ENCODE results near the gene KRT81. TPM values are rescaled to one million over a fixed set of nuclear protein-coding genes. Genes with fewer than 3 reads are reported as not detected.
A peak's percentile ranks its signal among the peaks of the same experiment; 100 is the strongest.

KRT81 gene
- total RNA-seq, 4 donors from 2014 or later, result not detected

- no peak for DNase-seq
- Histone ChIP-seq H3K9me3 (no peaks in the 10 kb centered on the region), H3K27ac (peak overlapping the region; percentile 74 to 85 (median 84)), H3K36me3 (no peaks in the 10 kb centered on the region), H3K4me3 (no peak overlapping the region), H3K27me3 (peaks cover 0 to 18% (median 0%) of the 10 kb centered on the region in 4 donors), H3K4me1 (peaks cover 20 to 76% (median 33%) of the 10 kb centered on the region in 3 donors)
- intact Hi-C loops (cut with DNase I), result no loop called here
- 40 to 54% methylated on average over 2 to 3 of the region's 3 CpGs for WGBS, 2 donors
- no peak for TF ChIP-seq CTCF (IDR thresholded peaks at IDR 0.05)
- no peak for TF ChIP-seq POLR2A (IDR thresholded peaks at IDR 0.05)
These were observed 46.7 kb downstream of the KRT81 start for GRCh38 chr12:52244615-52244994.

- Histone ChIP-seq H3K4me3 (peak overlapping the region in 1 of 4 donors; percentile 37), H3K36me3 (no peaks in the 10 kb centered on the region), H3K4me1 (peaks cover 20 to 73% (median 29%) of the 10 kb centered on the region in 3 donors), H3K27me3 (peaks cover 0 to 12% (median 0%) of the 10 kb centered on the region in 4 donors), H3K27ac (peak overlapping the region; percentile 74 to 85 (median 84)), H3K9me3 (no peaks in the 10 kb centered on the region)
- intact Hi-C loops (cut with DNase I), result no loop called here
- 17 to 21% methylated on average over 8 to 9 of the region's 12 CpGs for WGBS, 2 donors
- peak; percentile 37 for DNase-seq
- TF ChIP-seq POLR2A (IDR thresholded peaks at IDR 0.05) (no peak), CTCF (IDR thresholded peaks at IDR 0.05) (no peak)
These were observed 47.3 kb downstream of the KRT81 start for GRCh38 chr12:52243856-52244614.

- H3K36me3 ChIP-seq, result no peaks in the 10 kb centered on the region
- WGBS, 2 donors, result 30 to 37% methylated on average over 5 of the region's 5 CpGs
- TF ChIP-seq CTCF (IDR thresholded peaks at IDR 0.05) (no peak), POLR2A (IDR thresholded peaks at IDR 0.05) (no peak)
- DNase-seq, result no peak
- H3K9me3 ChIP-seq, result no peaks in the 10 kb centered on the region
- peaks cover 0 to 5% (median 0%) of the 10 kb centered on the region in 4 donors for H3K27me3 ChIP-seq
- peaks cover 20 to 67% (median 27%) of the 10 kb centered on the region in 3 donors for H3K4me1 ChIP-seq
- H3K27ac ChIP-seq, result peak overlapping the region; percentile 74 to 85 (median 84)
- intact Hi-C loops (cut with DNase I), result no loop called here
- H3K4me3 ChIP-seq, result peak overlapping the region in 1 of 4 donors; percentile 37
These were observed 48.0 kb downstream of the KRT81 start for GRCh38 chr12:52243259-52243855.

GRCh38 chr12:52242442-52243258 is 48.7 kb downstream of the KRT81 start:
- intact Hi-C loops (cut with DNase I), result no loop called here
- 78 to 95% methylated on average over 2 to 11 of the region's 11 CpGs for WGBS, 2 donors
- H3K27me3 ChIP-seq, result no peaks in the 10 kb centered on the region
- peak overlapping the region; percentile 74 to 85 (median 84) for H3K27ac ChIP-seq
- H3K4me3 ChIP-seq, result no peak overlapping the region
- TF ChIP-seq CTCF (IDR thresholded peaks at IDR 0.05), result no peak
- TF ChIP-seq POLR2A (IDR thresholded peaks at IDR 0.05), result no peak
- peaks cover 20 to 60% (median 27%) of the 10 kb centered on the region in 3 donors for H3K4me1 ChIP-seq
- H3K36me3 ChIP-seq, result no peaks in the 10 kb centered on the region
- DNase-seq, result no peak
- no peaks in the 10 kb centered on the region for H3K9me3 ChIP-seq
